Muscle layer of duodenum (tissue), 2 donors: Measurements from ENCODE around the gene SAFB2.

Experiments
- H3K27ac ChIP-seq: one replicate; pipeline ENCODE4 v1.7.0; 2013; ENCODE audit warnings: mild to moderate bottlenecking, low read length
- H3K27me3 ChIP-seq: one replicate; pipeline ENCODE4 v1.7.0; 2013; ENCODE audit warnings: low read depth, mild to moderate bottlenecking, control low read depth, low read length
- H3K36me3 ChIP-seq, 2 donors: one replicate each; pipeline ENCODE4 v1.7.0; 2013; ENCODE audit warnings: low read length in 2 of 2, control low read depth in 1 of 2, mild to moderate bottlenecking in 1 of 2; ENCODE audit not compliant: insufficient read depth in 2 of 2, control insufficient read depth in 1 of 2
- H3K4me1 ChIP-seq, 2 donors: one replicate each; pipeline ENCODE4 v1.7.0; 2013; ENCODE audit warnings: low read length in 2 of 2, mild to moderate bottlenecking in 2 of 2, control low read depth in 1 of 2, moderate library complexity in 1 of 2; ENCODE audit not compliant: insufficient read depth in 2 of 2, control insufficient read depth in 1 of 2
- H3K4me3 ChIP-seq, 2 donors: one replicate each; pipeline ENCODE4 v1.7.0; 2013; ENCODE audit warnings: low read length in 2 of 2, low read depth in 1 of 2, mild to moderate bottlenecking in 1 of 2
- H3K9me3 ChIP-seq, 2 donors: one replicate each; pipeline ENCODE4 v1.7.0; 2013; ENCODE audit warnings: low read length in 2 of 2, control low read depth in 1 of 2, mild to moderate bottlenecking in 1 of 2; ENCODE audit not compliant: control insufficient read depth in 1 of 2
- donor health status: healthy.

SAFB2 gene

GRCh38 chr19:5559804-5560133, 62.8 kb downstream of the SAFB2 start:
- H3K4me3 ChIP-seq = no peak overlapping the region
- peaks cover 10 to 16% of the 10 kb centered on the region in 2 donors for H3K9me3 ChIP-seq
- no peaks in the 10 kb centered on the region for H3K4me1 ChIP-seq
- H3K27me3 ChIP-seq = no peaks in the 10 kb centered on the region
- no peak overlapping the region for H3K27ac ChIP-seq
- H3K36me3 ChIP-seq = no peaks in the 10 kb centered on the region

- H3K27me3 ChIP-seq = no peaks in the 10 kb centered on the region
- H3K36me3 ChIP-seq = no peaks in the 10 kb centered on the region
- no peak overlapping the region for H3K27ac ChIP-seq
- H3K9me3 ChIP-seq = peaks cover 10 to 16% of the 10 kb centered on the region in 2 donors
- H3K4me3 ChIP-seq = no peak overlapping the region
- no peaks in the 10 kb centered on the region for H3K4me1 ChIP-seq
Observed at GRCh38 chr19:5558101-5558621, 64.4 kb downstream of the SAFB2 start.

DNA sequence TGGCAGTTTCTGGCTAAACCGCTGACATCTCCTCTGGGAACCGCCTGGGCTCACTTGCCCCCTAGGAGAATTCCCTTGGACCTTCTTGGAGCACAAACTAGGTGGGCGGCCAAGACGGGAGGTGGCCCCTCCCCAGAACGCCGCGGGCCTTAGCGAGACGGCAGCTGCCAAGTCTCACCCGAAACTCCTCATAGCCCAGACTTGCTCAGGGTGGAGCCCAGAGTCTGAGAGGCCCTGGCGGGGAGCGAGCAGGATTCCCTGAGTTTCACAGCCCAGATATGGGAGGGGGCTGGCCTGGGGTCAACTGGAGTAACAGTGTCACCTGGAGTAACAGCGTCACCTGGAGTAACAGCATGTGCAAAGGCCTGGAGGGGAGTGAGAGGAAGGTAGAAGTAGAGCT, 64.9 kb downstream of the SAFB2 start:
- no peaks in the 10 kb centered on the region for H3K36me3 ChIP-seq
- H3K4me1 ChIP-seq = no peaks in the 10 kb centered on the region
- H3K27ac ChIP-seq = no peak overlapping the region
- H3K27me3 ChIP-seq = no peaks in the 10 kb centered on the region
- H3K9me3 ChIP-seq = peaks cover 10 to 12% of the 10 kb centered on the region in 2 donors
- no peak overlapping the region for H3K4me3 ChIP-seq

GRCh38 chr19:5554828-5555227, 67.7 kb downstream of the SAFB2 start:
- Histone ChIP-seq H3K9me3 (no peaks in the 10 kb centered on the region), H3K27ac (no peak overlapping the region), H3K27me3 (no peaks in the 10 kb centered on the region), H3K4me1 (no peaks in the 10 kb centered on the region), H3K4me3 (no peak overlapping the region), H3K36me3 (no peaks in the 10 kb centered on the region)

DNA sequence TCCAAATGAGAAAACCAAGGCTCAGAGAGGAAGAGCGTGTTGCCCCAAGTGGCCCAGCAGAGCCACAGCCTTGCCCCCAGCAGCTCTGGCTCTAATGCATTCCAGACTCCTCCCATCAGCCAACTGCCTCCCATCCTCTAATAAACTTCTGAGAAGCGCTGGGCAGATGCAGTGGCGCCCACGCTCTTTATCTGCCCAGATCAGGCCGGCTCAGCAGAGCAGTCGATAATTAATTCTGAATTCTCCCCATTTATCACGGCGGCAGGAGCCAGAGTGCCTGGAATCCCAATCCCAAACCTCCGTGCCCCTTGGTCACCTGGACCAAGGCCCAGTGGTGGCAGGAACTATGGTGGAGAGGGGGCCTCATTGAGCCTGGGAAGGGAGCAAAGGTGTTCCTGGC, 68.7 kb downstream of the SAFB2 start:
- H3K4me1 ChIP-seq = no peaks in the 10 kb centered on the region
- no peaks in the 10 kb centered on the region for H3K36me3 ChIP-seq
- H3K27me3 ChIP-seq = no peaks in the 10 kb centered on the region

GRCh38 chr19:5547881-5548280, 74.7 kb downstream of the SAFB2 start:
- Histone ChIP-seq H3K4me1 (no peaks in the 10 kb centered on the region), H3K9me3 (no peaks in the 10 kb centered on the region), H3K4me3 (no peak overlapping the region), H3K27me3 (no peaks in the 10 kb centered on the region), H3K36me3 (no peaks in the 10 kb centered on the region), H3K27ac (no peak overlapping the region)

More for the DNA sequence above, 68.7 kb downstream of the SAFB2 start:
- H3K9me3 ChIP-seq = no peaks in the 10 kb centered on the region
- no peak overlapping the region for H3K27ac ChIP-seq
- no peak overlapping the region for H3K4me3 ChIP-seq

GRCh38 chr19:5545984-5546383, 76.6 kb downstream of the SAFB2 start:
- Histone ChIP-seq H3K4me3 (no peak overlapping the region), H3K36me3 (no peaks in the 10 kb centered on the region), H3K27ac (no peak overlapping the region), H3K27me3 (no peaks in the 10 kb centered on the region), H3K9me3 (no peaks in the 10 kb centered on the region), H3K4me1 (no peaks in the 10 kb centered on the region)

DNA sequence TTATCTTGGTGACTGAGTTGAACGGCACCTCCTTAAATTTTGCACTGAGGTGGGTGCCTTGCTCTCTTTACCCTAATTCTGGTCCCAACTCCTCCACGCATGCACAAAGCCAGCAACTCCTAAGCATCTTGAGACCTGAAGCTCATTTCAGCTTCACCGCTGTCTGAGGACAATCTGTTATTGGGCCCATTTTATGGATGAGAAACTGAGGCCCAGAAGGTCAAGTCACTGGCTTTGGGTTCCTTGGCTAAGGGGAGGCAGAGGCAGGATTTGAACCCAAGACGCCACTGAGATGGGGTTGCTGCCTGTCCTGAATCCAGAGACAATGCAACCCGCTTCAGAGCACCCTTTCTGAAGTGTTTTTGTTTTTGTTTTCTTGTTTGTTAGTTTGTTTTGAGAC, 77.5 kb downstream of the SAFB2 start:
- no peak overlapping the region for H3K27ac ChIP-seq
- no peaks in the 10 kb centered on the region for H3K4me1 ChIP-seq
- H3K36me3 ChIP-seq = no peaks in the 10 kb centered on the region
- no peaks in the 10 kb centered on the region for H3K9me3 ChIP-seq
- H3K4me3 ChIP-seq = no peak overlapping the region
- no peaks in the 10 kb centered on the region for H3K27me3 ChIP-seq

GRCh38 chr19:5542665-5543064, 79.9 kb downstream of the SAFB2 start:
- no peaks in the 10 kb centered on the region for H3K9me3 ChIP-seq
- H3K27me3 ChIP-seq = peaks cover 2% of the 10 kb centered on the region
- no peak overlapping the region for H3K27ac ChIP-seq
- H3K4me3 ChIP-seq = no peak overlapping the region
- no peaks in the 10 kb centered on the region for H3K36me3 ChIP-seq
- peaks cover 0 to 7% of the 10 kb centered on the region in 2 donors for H3K4me1 ChIP-seq

- H3K27me3 ChIP-seq = peaks cover 3% of the 10 kb centered on the region
- no peaks in the 10 kb centered on the region for H3K9me3 ChIP-seq
- H3K4me1 ChIP-seq = peaks cover 0 to 11% of the 10 kb centered on the region in 2 donors
- H3K27ac ChIP-seq = no peak overlapping the region
- no peaks in the 10 kb centered on the region for H3K36me3 ChIP-seq
- no peak overlapping the region for H3K4me3 ChIP-seq
Observed at GRCh38 chr19:5541456-5541855, 81.1 kb downstream of the SAFB2 start.

DNA sequence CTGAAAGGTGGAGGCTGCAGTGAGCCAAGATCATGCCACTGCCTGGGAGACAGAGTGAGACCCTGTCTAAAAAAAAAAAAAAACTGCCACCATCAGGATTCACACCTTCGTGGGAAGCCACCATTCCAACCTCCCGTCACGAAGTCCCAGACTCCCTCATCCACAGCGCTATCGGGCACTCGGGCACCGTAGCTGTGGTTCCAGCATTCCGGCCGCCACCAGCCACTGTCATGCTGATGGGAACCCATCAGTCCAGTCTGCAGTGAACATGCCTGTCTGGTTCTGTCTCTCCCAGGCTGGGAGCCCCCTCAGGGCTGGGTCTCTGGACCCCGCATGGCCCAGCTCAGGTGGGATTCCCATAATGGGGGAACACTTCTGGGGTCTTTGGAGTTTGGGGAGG, 82.4 kb downstream of the SAFB2 start:
- H3K4me3 ChIP-seq = no peak overlapping the region
- H3K27ac ChIP-seq = no peak overlapping the region
- H3K4me1 ChIP-seq = peaks cover 0 to 15% of the 10 kb centered on the region in 2 donors
- H3K9me3 ChIP-seq = peaks cover 0 to 2% of the 10 kb centered on the region in 2 donors
- peaks cover 3% of the 10 kb centered on the region for H3K27me3 ChIP-seq
- no peaks in the 10 kb centered on the region for H3K36me3 ChIP-seq

DNA sequence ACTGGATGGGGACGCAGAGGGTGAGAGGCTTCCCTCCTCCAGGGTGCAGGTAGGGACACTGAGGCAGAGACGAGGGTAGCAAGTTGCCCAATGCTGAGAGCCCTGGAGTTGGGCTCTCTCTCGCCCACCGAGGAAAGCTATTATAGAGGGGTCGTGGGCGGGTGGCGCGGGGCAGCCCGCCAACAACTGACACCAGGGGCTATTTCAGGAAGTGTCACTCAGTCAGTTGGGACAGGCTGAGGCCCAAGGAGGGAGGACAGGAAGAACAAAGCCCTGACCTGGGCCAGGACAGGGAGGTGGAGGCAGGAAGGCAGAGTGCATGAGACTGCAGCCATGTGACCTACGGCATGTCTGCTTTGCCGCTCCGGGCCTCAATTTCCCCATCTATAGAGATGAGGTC, 84.7 kb downstream of the SAFB2 start:
- H3K9me3 ChIP-seq = peaks cover 5 to 21% of the 10 kb centered on the region in 2 donors
- no peak overlapping the region for H3K27ac ChIP-seq
- peaks cover 3% of the 10 kb centered on the region for H3K27me3 ChIP-seq
- H3K4me1 ChIP-seq = peaks cover 0 to 15% of the 10 kb centered on the region in 2 donors
- no peaks in the 10 kb centered on the region for H3K36me3 ChIP-seq
- H3K4me3 ChIP-seq = no peak overlapping the region
